Measurements from ENCODE around the gene TRIM47.
A peak's percentile ranks its signal among the peaks of the same experiment; 100 is the strongest.
"Not testable (repeated sequence)": the region's sequence is repeated elsewhere in the genome, so short reads cannot be mapped to it uniquely, and the experiment has no call there.

TRIM47 gene

GRCh38 chr17:75891022-75891604 lies 12.7 kb upstream of the TRIM47 start:
- no peak for DNase-seq

- DNase-seq = no peak
Observed at GRCh38 chr17:75889454-75889853, 11.1 kb upstream of the TRIM47 start.

- no peak for DNase-seq
Observed at GRCh38 chr17:75888484-75888883, 10.1 kb upstream of the TRIM47 start.

GRCh38 chr17:75885860-75886259 lies 7.5 kb upstream of the TRIM47 start:
- DNase-seq = not testable (repeated sequence)

GRCh38 chr17:75885431-75885830 lies 7.0 kb upstream of the TRIM47 start:
- DNase-seq = no peak

- DNase-seq = no peak
Observed at GRCh38 chr17:75881678-75882454, 3.5 kb upstream of the TRIM47 start.

- DNase-seq = no peak
Observed at GRCh38 chr17:75880266-75880665, 1.9 kb upstream of the TRIM47 start.

- DNase-seq = peak; percentile 48 to 67 (median 54)
Observed at GRCh38 chr17:75877752-75878173, 618 bp downstream of the TRIM47 start.

- DNase-seq = no peak
Observed at GRCh38 chr17:75876938-75877751, 1.2 kb downstream of the TRIM47 start.

- peak in 2 of 4 experiments; percentile 63 to 69 for DNase-seq
Observed at GRCh38 chr17:75876190-75876937, 2.0 kb downstream of the TRIM47 start.

GRCh38 chr17:75875940-75876189 lies 2.5 kb downstream of the TRIM47 start:
- no peak for DNase-seq

- no peak for DNase-seq
Observed at GRCh38 chr17:75875182-75875939, 3.0 kb downstream of the TRIM47 start.

GRCh38 chr17:75874323-75875181 lies 3.8 kb downstream of the TRIM47 start:
- no peak for DNase-seq

- DNase-seq = no peak
Observed at GRCh38 chr17:75873587-75874322, 4.6 kb downstream of the TRIM47 start.

GRCh38 chr17:75872434-75873351 lies 5.7 kb downstream of the TRIM47 start:
- peak in 2 of 4 experiments; percentile 37 to 44 for DNase-seq

GRCh38 chr17:75870228-75870627 lies 8.2 kb downstream of the TRIM47 start:
- DNase-seq = not testable (repeated sequence)

- DNase-seq = no peak
Observed at GRCh38 chr17:75869282-75870141, 8.9 kb downstream of the TRIM47 start.

GRCh38 chr17:75868730-75869281 lies 9.6 kb downstream of the TRIM47 start:
- DNase-seq = not testable (repeated sequence)
